ENCODE data around the gene SND1. TPM values are rescaled to one million over a fixed set of nuclear protein-coding genes. Genes with fewer than 3 reads are reported as not detected.

Gene SND1
- total and polyA plus RNA-seq, 2 donors (not counting 3 experiments of a cell fraction or from before 2014, with no cell fraction given), result 116 to 249 TPM

DNA sequence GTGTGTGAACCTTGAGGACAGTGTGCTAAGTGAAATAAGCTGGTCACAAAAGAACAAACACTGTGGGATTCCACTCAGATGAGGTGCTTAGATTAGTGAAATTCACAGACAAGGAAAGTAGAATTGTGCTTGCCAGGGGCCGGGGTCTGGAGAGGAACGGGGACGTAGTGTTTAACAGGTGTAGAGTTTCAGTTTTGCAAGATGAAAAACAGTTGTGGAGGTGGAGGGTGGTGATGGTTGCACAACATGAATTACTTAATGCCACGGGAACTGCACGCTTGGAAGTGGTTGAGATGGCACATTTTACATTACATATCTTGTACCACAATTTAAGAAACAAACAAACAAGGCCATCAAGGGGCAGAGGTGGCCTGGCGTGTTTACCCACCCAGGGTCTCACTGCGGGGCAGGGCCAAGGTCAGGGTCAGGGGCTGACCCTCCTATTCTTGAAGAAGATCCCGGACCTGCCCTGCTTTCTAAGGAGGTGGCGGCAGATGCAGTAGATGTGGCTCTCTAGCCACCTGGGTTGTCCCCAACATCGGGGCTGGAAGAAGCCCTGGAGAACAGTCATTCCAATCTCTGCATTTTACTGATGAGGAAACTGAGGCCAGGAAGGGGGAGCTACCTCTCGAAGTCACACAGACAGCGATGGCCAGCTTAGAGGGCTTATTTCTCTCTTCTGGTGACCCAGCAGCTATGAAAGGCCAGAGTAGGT lies 470.7 kb downstream of the SND1 start:
- Histone ChIP-seq H3K79me2 (ENCODE audit: control insufficient read depth, insufficient read depth, low read length) (no peaks in the 10 kb centered on the region), H2AFZ (ENCODE audit: low read depth, low read length) (no peak overlapping the region), H3K4me1 (ENCODE audit: control insufficient read depth, extremely low read depth, insufficient read depth, low read length) (no peaks in the 10 kb centered on the region), H3K9me3 (replicated peaks; ENCODE audit: control insufficient read depth, insufficient read depth, low read length) (no peaks in the 10 kb centered on the region), H3K36me3 (ENCODE audit: control insufficient read depth in 2 of 2, extremely low read depth in 1 of 2, insufficient read depth in 2 of 2, low read length in 2 of 2) (no peaks in the 10 kb centered on the region), H3K27me3 (ENCODE audit: control insufficient read depth in 2 of 2, insufficient read depth in 2 of 2, low read length in 2 of 2) (peaks cover 10 to 13% of the 10 kb centered on the region in 2 experiments), H3K9me1 (replicated peaks; ENCODE audit: control insufficient read depth, extremely low read depth, insufficient read depth, low read length) (no peaks in the 10 kb centered on the region), H3K4me2 (ENCODE audit: insufficient read depth, low read length) (no peak overlapping the region), H3K4me3 (replicated peaks in 1 of 3; ENCODE audit: insufficient read depth in 1 of 3, low read depth in 1 of 3, low read length in 3 of 3) (no peak overlapping the region), H3K9ac (replicated peaks; ENCODE audit: extremely low read depth, insufficient read depth, low read length) (no peak overlapping the region), H3K27ac (ENCODE audit: insufficient read depth, low read depth, low read length) (no peak overlapping the region), H4K20me1 (replicated peaks; ENCODE audit: control insufficient read depth, extremely low read depth, insufficient read depth, low read length) (no peaks in the 10 kb centered on the region)
- DNase-seq (ENCODE audit: low read depth, low spot score) (no peak), FAIRE-seq (no peak)
- dilution Hi-C loops (cut with MboI; ENCODE audit: extremely low pct_ligation_motif_present, low sequenced_read_pairs) (no loop called here), intact Hi-C loops (cut with micrococcal nuclease) (no loop called here)
- no TSS peak for BruUV-seq (replicated peaks)
- ChIA-PET CTCF (interaction anchor here (2.0 kb wide), 1 partner anchor 14 kb away, joined by 12 read pairs; no protein-coding TSS in a partner anchor), POLR2A (interaction anchor here (0.6 kb wide), 1 partner anchor 8 kb away, joined by 4 read pairs; no protein-coding TSS in a partner anchor)
- no peak for TF ChIP-seq POLR2AphosphoS5 (IDR thresholded peaks at IDR 0.05; ENCODE audit: insufficient read depth, low read depth, low read length)
- no peak for TF ChIP-seq POLR2A (IDR thresholded peaks at IDR 0.05; ENCODE audit: low read depth, low read length)
- no peak for TF ChIP-seq EZH2 (IDR thresholded peaks at IDR 0.05; ENCODE audit: borderline replicate concordance, low read depth, low read length, severe bottlenecking)

DNA sequence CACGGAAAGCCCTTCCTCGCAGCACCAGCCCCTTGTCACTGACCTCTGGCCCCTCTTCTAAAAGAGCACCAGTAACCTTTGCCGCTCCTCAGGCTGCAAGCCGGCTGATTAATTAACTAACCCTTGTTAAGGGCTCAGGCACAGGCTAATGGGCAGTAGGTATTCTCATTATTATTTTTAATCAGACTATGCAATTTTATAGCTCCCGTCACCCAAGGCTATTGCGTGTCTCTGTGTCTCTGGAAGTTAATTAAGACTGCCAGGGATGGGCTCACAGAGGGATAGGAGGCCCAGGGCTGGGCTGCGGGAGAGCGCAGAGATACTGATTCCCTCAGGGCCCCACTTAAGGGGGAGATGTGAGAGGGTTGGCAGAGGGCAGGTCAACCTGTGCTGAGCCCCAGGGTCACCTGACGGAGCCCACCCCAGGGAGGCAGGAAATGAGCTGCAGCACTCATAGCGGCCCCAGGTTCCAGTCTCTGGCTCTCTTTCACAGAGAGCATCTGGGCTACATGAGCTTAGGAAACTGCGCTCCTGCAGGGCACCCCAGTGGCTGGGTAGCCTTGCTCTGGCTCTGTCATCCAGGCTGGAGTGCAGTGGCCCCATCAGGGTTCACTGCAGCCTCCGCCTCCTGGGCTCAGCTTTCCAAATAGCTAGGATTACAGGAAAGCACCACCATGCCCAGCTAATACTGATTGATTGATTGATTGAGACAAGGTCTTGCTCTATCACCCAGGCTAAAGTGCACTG lies 471.5 kb downstream of the SND1 start:
- H3K27ac ChIP-seq (ENCODE audit: insufficient read depth, low read depth, low read length), result no peak overlapping the region
- H3K36me3 ChIP-seq (ENCODE audit: control insufficient read depth in 2 of 2, extremely low read depth in 1 of 2, insufficient read depth in 2 of 2, low read length in 2 of 2), result no peaks in the 10 kb centered on the region
- intact Hi-C loops (cut with micrococcal nuclease), result no loop called here
- no peaks in the 10 kb centered on the region for H3K9me3 ChIP-seq (replicated peaks; ENCODE audit: control insufficient read depth, insufficient read depth, low read length)
- H3K79me2 ChIP-seq (ENCODE audit: control insufficient read depth, insufficient read depth, low read length), result no peaks in the 10 kb centered on the region
- TF ChIP-seq CTCF (IDR thresholded peaks at IDR 0.05; ENCODE audit: extremely low read depth in 1 of 2, insufficient read depth in 1 of 2, low read depth in 1 of 2, low read length in 2 of 2) (no peak), POLR2AphosphoS5 (IDR thresholded peaks at IDR 0.05; ENCODE audit: insufficient read depth, low read depth, low read length) (no peak), JUN (IDR thresholded peaks at IDR 0.05; ENCODE audit: borderline replicate concordance, insufficient read depth, insufficient read length, low read depth) (no peak)
- ChIA-PET CTCF (interaction anchor here (0.9 to 2.0 kb wide), 3 partner anchors 11 to 13 kb away, joined by 3 to 12 read pairs (median 5); no protein-coding TSS in a partner anchor), POLR2A (no interaction called here)
- no peak overlapping the region for H3K4me2 ChIP-seq (ENCODE audit: insufficient read depth, low read length)
- FAIRE-seq (no peak), DNase-seq (ENCODE audit: low read depth, low spot score) (no peak)
- H4K20me1 ChIP-seq (replicated peaks; ENCODE audit: control insufficient read depth, extremely low read depth, insufficient read depth, low read length), result no peaks in the 10 kb centered on the region
- BruUV-seq (replicated peaks), result no TSS peak
- no peak overlapping the region for H3K4me3 ChIP-seq (replicated peaks in 1 of 3; ENCODE audit: insufficient read depth in 1 of 3, low read depth in 1 of 3, low read length in 3 of 3)
- no peak overlapping the region for H2AFZ ChIP-seq (ENCODE audit: low read depth, low read length)
- H3K9me1 ChIP-seq (replicated peaks; ENCODE audit: control insufficient read depth, extremely low read depth, insufficient read depth, low read length), result no peaks in the 10 kb centered on the region
- dilution Hi-C loops (cut with MboI; ENCODE audit: extremely low pct_ligation_motif_present, low sequenced_read_pairs), result no loop called here
- no peak overlapping the region for H3K9ac ChIP-seq (replicated peaks; ENCODE audit: extremely low read depth, insufficient read depth, low read length)
- H3K27me3 ChIP-seq (ENCODE audit: control insufficient read depth in 2 of 2, insufficient read depth in 2 of 2, low read length in 2 of 2), result peaks cover 10 to 13% of the 10 kb centered on the region in 2 experiments
- H3K4me1 ChIP-seq (ENCODE audit: control insufficient read depth, extremely low read depth, insufficient read depth, low read length), result no peaks in the 10 kb centered on the region

Data from endothelial cell of umbilical vein (primary cell).